HL-60 (cell line): ENCODE measurements around the gene ZNF140.

ENCODE experiments used
- CTCF ChIP-seq: IDR thresholded peaks from one replicate; pipeline ENCODE4 v1.5.1; 2011; ENCODE audit warnings: low read length, control low read depth, inconsistent platforms; ENCODE audit not compliant: insufficient read depth
- POLR2AphosphoS5 ChIP-seq: IDR thresholded peaks from 2 replicates; pipeline ENCODE4 v1.6.1; 2012; ENCODE audit warnings: low read depth

GRCh38 chr12:133073836-133074235 is 6.9 kb upstream of the ZNF140 start:
- TF ChIP-seq POLR2AphosphoS5 = no peak
- no peak for TF ChIP-seq CTCF
